ENCODE measurements around the gene TIGD6. TPM values are rescaled to one million over a fixed set of nuclear protein-coding genes. Genes with fewer than 3 reads are reported as not detected.
"Not testable (repeated sequence)": the region's sequence is repeated elsewhere in the genome, so short reads cannot be mapped to it uniquely, and the experiment has no call there.

Gene TIGD6
- total RNA-seq, 1 experiment from 2014 or later = 3.1 TPM

- no peak for DNase-seq (ENCODE audit: low spot score)
These were observed 25.0 kb downstream of the TIGD6 start for GRCh38 chr5:149975409-149975808.

DNA sequence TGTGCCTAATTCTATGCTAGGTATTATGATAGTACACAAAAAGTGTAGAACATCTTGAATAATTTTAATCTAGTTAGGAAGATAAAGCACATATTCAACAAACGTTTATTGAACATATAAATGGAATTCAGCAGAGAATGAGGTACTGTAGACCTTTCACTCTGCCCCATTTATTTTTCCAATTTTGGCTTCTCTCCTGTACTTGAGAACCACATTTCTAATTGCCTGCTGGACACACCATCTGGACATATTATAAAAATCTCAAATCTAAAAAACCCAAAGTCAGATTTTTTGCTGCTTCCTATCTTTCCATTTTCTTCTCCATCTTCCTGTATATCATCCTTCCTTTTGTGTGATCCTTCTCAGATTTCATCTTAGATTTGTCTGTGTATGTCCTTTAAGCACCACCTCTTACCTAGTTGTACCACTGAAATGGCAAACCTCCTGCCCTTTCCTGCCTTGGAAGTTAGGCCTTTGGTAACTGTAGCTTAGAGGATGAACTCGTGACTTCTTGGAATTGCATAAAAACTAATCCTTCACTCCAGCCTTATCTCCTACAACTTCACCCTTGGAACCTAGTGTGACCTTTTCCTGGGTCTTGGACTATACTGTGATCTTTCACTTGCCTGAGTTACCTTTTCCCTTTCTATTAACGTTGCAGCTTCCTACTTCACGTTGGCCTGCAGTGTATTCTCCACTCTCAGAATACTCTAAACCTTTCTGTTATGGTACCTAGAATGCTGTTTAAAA, 31.1 kb downstream of the TIGD6 start:
- no peak for DNase-seq (ENCODE audit: low spot score)

GRCh38 chr5:149966946-149967345, 33.5 kb downstream of the TIGD6 start:
- DNase-seq (ENCODE audit: low spot score) = no peak

- no peak for DNase-seq (ENCODE audit: low spot score)
These were observed 36.7 kb downstream of the TIGD6 start for GRCh38 chr5:149963729-149964128.

- no peak for DNase-seq (ENCODE audit: low spot score)
These were observed 37.7 kb downstream of the TIGD6 start for GRCh38 chr5:149962601-149963300.

DNA sequence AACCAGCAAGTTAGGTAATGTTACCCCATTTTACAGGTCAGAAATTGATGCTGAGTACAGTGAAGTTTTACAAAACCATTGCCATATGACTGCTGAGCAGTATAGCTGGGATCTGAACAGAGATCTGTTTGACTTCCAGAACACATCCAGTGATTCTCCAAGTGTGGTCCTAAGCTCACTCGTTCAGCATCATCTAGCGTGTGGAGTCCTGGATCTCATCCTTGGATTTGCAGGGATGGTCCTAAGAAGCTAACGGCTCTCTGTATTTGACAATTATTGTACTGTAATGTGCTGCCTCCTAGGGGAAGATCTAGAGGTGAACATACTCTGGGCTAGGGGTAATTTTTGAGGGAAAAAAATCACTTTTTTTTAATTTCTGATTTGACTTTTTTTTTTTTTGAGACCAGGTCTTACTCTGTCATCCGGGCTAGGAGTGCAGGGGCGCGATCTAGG, 38.5 kb downstream of the TIGD6 start:
- DNase-seq (ENCODE audit: low spot score) = peak; percentile 35

DNA sequence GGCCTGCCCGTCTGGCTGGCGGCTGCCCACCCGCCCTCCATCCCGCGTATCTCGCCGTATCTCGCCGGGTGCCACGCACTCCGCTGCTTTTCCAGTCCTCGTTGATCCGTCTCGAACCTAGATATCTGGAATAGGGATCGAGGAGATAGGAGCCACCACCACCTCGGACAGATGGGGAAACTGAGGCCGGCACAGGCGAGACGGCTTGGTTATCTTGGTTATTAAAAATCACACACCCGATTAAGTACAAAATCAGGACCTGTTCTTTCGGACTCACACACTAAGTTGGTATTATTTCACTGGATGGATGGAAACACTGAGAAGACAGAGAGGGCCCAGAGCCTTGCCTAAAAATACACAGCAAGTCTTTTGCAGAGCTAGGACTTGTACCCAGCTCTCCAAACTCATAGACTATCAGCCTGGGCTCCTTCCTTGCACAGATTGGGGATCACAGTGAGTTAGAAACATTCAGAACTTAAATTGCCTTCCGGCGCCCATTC, 39.2 kb downstream of the TIGD6 start:
- DNase-seq (ENCODE audit: low spot score) = no peak

DNA sequence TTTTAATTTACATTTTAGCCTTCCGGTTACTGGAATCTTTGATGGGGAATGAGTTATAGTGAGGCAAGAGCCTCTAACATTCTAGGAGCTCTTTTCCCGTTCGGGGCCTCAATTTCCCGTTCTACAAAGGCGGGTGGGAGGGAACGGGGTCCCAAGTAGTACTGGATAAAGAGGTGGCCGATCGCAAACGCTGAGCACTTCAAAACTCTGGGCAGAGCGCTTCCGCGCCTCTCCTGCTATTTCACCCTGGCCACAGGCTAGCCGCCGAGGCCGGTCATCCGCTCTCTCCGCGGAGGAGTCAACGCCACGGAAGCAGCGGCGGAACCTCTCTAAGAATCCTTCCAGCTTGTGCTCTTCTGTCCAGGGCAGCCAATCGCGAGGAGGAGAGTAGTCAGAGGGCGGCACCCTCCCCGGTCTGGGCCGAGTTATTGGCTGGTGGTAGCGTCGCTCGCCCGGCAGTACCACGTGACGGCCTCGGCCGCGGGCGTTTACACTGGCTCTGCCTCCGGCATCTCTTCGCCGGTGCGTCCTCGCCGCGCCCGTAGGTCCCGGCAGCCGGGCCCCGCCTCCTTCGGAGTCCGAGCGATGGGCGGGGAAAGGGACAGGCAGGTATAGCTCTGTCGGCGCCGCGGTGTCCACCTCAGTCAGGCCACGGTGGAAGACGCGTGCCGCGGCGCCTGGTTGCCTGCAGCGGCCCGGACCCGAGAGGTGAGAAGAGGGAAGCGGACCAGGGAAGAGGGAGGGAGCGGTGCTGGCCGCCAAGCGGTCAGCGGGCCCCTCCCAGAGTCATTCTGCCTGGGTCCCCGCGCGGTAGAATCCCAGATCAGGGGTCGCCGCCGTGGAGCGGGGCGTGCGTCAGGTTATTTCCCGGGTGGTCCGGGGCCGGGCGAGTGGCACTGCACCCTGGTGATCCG, 39.9 kb downstream of the TIGD6 start, which contains the start of gene SLC26A2:
Gene SLC26A2 (plus strand): TSS at position 487 of the 914 bp plus-strand sequence. CDS start 16,895 bp downstream, outside the sequence.
- DNase-seq (ENCODE audit: low spot score) = peak; percentile 97

- DNase-seq (ENCODE audit: low spot score) = peak; percentile 58
These were observed 40.8 kb downstream of the TIGD6 start for GRCh38 chr5:149959406-149960236.

DNA sequence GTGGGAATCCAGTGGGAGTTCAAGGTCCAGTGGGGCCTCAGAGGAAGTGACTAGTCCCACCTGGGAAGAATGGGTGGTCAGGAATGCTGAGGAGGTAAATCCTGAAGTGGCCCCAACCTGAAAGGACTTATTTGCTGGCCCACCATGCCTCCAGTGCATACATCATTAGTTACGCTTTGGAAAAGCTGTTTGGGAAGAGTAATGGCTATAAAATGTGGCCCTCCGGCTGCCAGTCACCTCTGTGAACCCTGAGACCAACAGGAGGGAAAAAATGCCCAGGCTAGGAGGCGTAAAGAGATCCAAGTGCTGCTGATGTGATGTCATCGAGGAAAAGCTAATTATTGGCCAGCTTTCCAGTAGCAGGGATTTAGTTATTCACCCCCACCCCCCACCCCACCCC, 42.6 kb downstream of the TIGD6 start:
- DNase-seq (ENCODE audit: low spot score) = peak; percentile 31

DNA sequence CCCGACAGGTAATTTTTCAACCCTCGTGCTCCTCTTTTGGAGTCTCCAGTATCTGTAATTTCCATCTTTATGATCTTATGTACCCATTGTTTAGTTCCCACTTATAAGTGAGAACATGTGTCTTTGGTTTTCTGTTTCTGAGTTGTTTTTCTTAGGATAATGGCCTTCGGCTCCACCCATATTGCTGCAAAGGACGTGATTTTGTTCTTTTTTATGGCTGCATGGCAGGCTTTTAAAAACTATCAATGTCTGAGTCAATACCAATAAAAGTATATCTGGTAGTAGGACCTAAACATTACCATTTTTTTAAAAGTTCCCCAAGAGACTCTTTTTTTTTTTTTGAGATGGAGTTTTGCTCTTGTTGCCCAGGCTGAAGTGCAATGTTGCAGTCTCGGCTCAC, 43.8 kb downstream of the TIGD6 start:
- no peak for DNase-seq (ENCODE audit: low spot score)

DNA sequence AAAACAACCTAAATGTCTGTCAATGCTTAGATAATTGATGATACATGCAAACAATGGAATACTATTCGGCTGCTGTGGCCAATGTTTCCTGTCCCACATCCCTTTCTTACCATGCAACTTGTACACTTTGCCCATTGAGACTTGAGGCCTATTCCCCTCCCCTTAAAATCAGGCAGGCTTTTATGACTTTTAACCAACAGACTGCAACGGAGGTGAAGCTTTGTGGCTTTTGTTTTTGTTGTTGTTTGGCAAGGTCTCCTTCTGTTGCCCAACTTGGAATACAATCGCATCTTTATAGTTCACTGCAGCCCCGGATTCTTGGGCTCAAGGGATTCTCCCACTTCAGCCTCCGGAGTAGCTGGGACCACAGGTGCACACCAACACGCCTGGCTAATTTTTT, 45.7 kb downstream of the TIGD6 start:
- no peak for DNase-seq (ENCODE audit: low spot score)

- no peak for DNase-seq (ENCODE audit: low spot score)
These were observed 46.9 kb downstream of the TIGD6 start for GRCh38 chr5:149953436-149954121.

- no peak for DNase-seq (ENCODE audit: low spot score)
These were observed 49.2 kb downstream of the TIGD6 start for GRCh38 chr5:149951138-149951749.

GRCh38 chr5:149948993-149949392, 51.5 kb downstream of the TIGD6 start:
- DNase-seq (ENCODE audit: low spot score) = no peak

GRCh38 chr5:149946118-149946517, 54.3 kb downstream of the TIGD6 start:
- no peak for DNase-seq (ENCODE audit: low spot score)

DNA sequence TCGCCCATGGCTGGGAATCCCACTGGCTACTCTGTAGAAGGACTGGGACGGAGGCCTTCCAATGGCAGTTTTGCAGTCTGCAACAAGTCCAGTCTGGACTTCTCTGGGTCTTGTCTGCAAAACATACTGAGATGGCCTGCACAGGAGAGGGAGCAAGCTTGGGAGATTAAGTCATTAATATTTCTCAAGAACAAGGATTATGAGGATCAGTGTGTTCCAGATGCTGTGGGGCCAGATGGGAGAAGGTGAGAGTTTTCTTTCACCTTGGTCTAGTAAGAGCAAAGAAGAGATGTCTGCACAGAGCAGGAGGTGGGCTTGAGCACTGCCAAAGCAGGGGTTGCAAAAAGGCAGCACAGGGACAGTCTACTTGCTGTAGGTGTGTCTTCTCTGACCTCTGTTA, 55.8 kb downstream of the TIGD6 start, which contains the start of gene PDE6A:
Gene PDE6A (minus strand): TSS at position 128 of the 400 bp plus-strand sequence. CDS start 120 bp downstream, at position 8.
- no peak for DNase-seq (ENCODE audit: low spot score)

DNA sequence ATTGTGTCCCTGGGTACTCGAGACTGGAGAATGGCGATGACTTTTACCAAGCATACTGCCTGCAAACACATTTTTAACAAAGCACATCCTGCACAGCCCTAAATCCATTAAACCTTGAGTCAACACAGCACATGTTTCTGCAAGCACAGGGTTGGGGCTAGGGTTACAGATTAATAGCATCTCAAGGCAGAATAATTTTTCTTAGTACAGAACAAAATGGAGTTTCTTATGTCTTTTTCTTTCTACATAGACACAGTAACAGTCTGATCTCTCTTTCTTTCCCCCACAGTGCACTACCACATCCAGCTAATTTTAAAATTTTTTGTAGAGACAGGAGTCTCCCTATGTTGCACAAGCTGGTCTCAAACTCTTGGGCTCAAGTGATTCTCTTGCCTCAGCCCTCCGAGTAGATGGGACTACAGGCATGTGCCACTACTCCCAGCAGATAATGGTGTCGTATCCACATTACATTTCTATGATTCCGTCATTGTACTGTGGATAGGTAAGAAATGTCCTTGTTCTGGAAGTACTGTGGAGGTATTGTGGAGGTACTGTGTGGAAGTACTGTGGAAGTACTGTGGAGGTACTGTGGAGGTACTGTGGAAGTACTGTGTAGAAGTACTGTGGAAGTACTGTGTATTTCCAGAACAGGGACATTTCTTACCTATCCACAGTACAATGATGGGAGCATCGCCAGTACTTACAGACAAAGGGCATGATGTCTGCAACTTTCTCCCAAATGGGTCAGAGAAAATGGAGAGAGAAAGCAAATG, 57.1 kb downstream of the TIGD6 start:
- DNase-seq (ENCODE audit: low spot score) = not testable (repeated sequence)

All from HT-29 (cell line).